Chondrocyte (in vitro differentiated cells): ENCODE results near the gene RASSF10. TPM values are rescaled to one million over a fixed set of nuclear protein-coding genes. Genes with fewer than 3 reads are reported as not detected.

Source experiments
- DNase-seq: peaks from one replicate; pipeline ENCODE4 v3.0.0; 2021; ENCODE audit warnings: mixed read lengths, low spot score
- H3K27ac Mint-ChIP-seq: one replicate; pipeline ENCODE4 v1.8.0; 2021; ENCODE audit warnings: mild to moderate bottlenecking, moderate library complexity, mixed read lengths; ENCODE audit not compliant: unreplicated experiment
- H3K27me3 Mint-ChIP-seq: 2 replicates; pipeline ENCODE4 v1.8.0; 2021; ENCODE audit warnings: low read depth, mixed read lengths
- H3K36me3 Mint-ChIP-seq: 2 replicates; pipeline ENCODE4 v1.8.0; 2021; ENCODE audit warnings: low read depth, mixed read lengths
- H3K4me1 Mint-ChIP-seq: 2 replicates; pipeline ENCODE4 v1.8.0; 2021; ENCODE audit warnings: low read depth, mild to moderate bottlenecking, mixed read lengths
- H3K4me3 Mint-ChIP-seq: one replicate; pipeline ENCODE4 v1.8.0; 2021; ENCODE audit warnings: mild to moderate bottlenecking, moderate library complexity, mixed read lengths; ENCODE audit not compliant: unreplicated experiment
- H3K9me3 Mint-ChIP-seq: 2 replicates; pipeline ENCODE4 v1.8.0; 2021; ENCODE audit warnings: low read depth, mixed read lengths
- total RNA-seq: library from RNA; stranded (reverse); gene quantifications from 3 replicates; pipeline ENCODE4 v1.2.1, GENCODE V29; 2021
- TF ChIP-seq, protein P1 (sequence below): fragments of 200-600 bp; sonication (generic); IDR thresholded peaks from 2 replicates; pipeline ENCODE4 v1.5.0; 2021; ENCODE audit warnings: antibody characterized with exemption, mild to moderate bottlenecking, moderate library complexity

The RASSF10 gene
- total RNA-seq, 1 donor from 2014 or later: not detected

DNA sequence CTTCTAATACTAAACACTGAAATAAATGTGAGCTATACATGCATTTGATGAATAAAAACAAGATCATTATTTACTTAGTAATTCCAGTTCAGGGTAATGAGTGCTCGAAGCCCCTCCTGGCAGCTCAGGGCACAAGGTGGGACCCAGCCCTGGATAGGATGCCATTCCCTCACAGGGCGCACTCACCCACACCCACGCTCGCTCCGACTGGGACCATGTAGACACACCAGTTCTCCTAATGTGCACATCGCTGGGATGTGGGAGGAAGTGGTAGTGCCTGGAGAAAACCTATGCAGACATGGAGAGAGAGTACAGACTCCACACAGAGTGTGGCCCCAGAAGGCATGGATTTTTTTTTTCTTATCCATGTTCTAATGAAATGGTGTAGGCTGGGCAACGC, 44.5 kb upstream of the RASSF10 start:
- no peaks in the 10 kb centered on the region for H3K9me3 Mint-ChIP-seq
- TF ChIP-seq, protein P1, sequence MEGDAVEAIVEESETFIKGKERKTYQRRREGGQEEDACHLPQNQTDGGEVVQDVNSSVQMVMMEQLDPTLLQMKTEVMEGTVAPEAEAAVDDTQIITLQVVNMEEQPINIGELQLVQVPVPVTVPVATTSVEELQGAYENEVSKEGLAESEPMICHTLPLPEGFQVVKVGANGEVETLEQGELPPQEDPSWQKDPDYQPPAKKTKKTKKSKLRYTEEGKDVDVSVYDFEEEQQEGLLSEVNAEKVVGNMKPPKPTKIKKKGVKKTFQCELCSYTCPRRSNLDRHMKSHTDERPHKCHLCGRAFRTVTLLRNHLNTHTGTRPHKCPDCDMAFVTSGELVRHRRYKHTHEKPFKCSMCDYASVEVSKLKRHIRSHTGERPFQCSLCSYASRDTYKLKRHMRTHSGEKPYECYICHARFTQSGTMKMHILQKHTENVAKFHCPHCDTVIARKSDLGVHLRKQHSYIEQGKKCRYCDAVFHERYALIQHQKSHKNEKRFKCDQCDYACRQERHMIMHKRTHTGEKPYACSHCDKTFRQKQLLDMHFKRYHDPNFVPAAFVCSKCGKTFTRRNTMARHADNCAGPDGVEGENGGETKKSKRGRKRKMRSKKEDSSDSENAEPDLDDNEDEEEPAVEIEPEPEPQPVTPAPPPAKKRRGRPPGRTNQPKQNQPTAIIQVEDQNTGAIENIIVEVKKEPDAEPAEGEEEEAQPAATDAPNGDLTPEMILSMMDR: no peak

DNA sequence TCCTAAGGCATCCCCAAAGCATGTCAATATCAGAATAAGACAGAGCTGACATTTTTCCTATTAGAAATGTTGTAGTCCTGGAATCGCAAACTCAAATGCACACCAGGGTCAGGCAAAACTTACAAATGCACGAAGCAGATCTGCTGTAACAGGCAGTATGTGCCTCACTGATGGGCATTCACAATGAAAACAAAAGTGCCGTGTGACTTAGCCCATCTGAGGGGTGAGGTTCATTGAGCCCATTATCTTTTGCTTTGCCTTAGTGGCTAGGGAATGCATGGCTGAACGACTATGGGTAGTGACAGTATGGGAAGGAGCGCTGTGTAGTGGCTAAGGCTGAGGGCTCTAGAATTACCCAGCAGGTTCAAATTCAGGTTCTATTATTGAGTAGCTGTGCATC, 43.1 kb upstream of the RASSF10 start:
- Mint-ChIP-seq H3K36me3 (no peaks in the 10 kb centered on the region), H3K9me3 (no peaks in the 10 kb centered on the region), H3K4me3 (no peak overlapping the region), H3K27me3 (peaks cover 10% of the 10 kb centered on the region), H3K4me1 (no peaks in the 10 kb centered on the region), H3K27ac (no peak overlapping the region)
- DNase-seq: no peak
- TF ChIP-seq, protein P1: no peak

More for the DNA sequence above, 44.5 kb upstream of the RASSF10 start:
- Mint-ChIP-seq H3K36me3 (no peaks in the 10 kb centered on the region), H3K4me1 (no peaks in the 10 kb centered on the region), H3K27me3 (peaks cover 10% of the 10 kb centered on the region), H3K4me3 (no peak overlapping the region), H3K27ac (no peak overlapping the region)
- no peak for DNase-seq

DNA sequence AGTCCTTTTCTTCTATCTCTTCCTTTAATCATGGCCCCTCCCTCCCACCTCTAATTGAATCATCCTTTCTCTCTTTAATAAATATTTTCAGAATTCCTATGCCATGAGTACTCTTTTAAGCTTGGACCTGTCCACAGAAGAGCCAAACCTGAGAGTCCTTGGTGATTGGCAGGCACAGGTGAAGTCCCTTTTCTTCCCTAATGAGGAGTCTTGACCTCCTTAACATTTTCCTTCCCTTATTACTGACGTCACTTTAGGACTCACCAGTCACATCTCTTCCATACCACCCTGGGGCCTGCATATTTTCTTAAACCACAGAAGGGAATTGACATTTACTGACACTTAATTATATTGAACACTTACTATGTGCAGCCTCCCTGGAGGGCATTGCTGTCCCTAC, 41.0 kb upstream of the RASSF10 start:
- no peak overlapping the region for H3K4me3 Mint-ChIP-seq
- DNase-seq: no peak
- no peak overlapping the region for H3K27ac Mint-ChIP-seq
- H3K9me3 Mint-ChIP-seq: no peaks in the 10 kb centered on the region
- TF ChIP-seq, protein P1: no peak
- H3K36me3 Mint-ChIP-seq: no peaks in the 10 kb centered on the region
- peaks cover 3% of the 10 kb centered on the region for H3K27me3 Mint-ChIP-seq
- no peaks in the 10 kb centered on the region for H3K4me1 Mint-ChIP-seq

DNA sequence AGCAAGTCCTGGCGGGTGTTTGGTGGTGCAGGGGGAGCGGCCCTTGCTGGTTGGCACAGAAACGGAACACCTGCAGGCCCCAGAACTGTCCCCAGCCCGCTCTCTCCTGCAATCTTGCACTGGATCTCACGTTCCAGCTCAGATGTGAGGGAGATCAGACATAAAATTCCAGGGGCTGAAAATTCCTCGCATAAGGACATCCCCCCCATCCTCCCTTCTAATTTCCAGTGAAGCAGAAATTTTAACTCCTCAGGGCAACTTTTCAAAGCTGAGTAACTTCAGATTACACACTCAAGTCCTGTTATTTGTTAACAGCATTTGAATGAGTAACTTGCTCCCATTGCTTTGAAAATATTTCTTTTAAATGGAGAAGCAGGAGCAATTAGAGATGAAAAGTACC, 40.3 kb upstream of the RASSF10 start:
- H3K4me1 Mint-ChIP-seq: no peaks in the 10 kb centered on the region
- H3K36me3 Mint-ChIP-seq: no peaks in the 10 kb centered on the region
- no peak for DNase-seq
- no peak overlapping the region for H3K27ac Mint-ChIP-seq
- no peaks in the 10 kb centered on the region for H3K9me3 Mint-ChIP-seq
- TF ChIP-seq, protein P1: no peak
- H3K4me3 Mint-ChIP-seq: no peak overlapping the region
- H3K27me3 Mint-ChIP-seq: peaks cover 3% of the 10 kb centered on the region

DNA sequence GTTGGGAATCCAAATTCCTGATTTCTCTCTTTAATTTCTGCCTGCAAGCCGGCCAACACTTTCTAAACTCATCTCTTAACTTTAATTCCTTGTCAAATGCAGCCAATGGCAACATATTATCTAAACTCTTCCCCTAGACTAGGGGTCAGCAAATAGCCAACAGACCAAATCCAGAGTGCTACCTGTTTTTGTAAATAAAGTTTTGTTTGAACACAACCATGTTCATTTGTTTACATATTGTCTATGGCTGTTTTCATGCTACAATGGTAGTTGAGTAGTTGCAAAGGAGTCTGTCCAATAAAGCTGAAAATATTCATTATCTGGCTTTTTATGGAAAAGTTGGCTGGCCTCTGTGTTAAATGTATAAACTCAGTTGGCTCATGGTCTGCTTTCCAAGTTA, 37.2 kb upstream of the RASSF10 start:
- no peak overlapping the region for H3K27ac Mint-ChIP-seq

More for the DNA sequence above, 37.2 kb upstream of the RASSF10 start:
- Mint-ChIP-seq H3K27me3 (peaks cover 3% of the 10 kb centered on the region), H3K36me3 (no peaks in the 10 kb centered on the region), H3K9me3 (no peaks in the 10 kb centered on the region), H3K4me1 (no peaks in the 10 kb centered on the region), H3K4me3 (no peak overlapping the region)
- TF ChIP-seq, protein P1: no peak
- DNase-seq: no peak
